Smooth muscle cell (in vitro differentiated cells): ENCODE measurements around the gene HBA1. TPM values are rescaled to one million over a fixed set of nuclear protein-coding genes. Genes with fewer than 3 reads are reported as not detected.
"Not testable (repeated sequence)": the region's sequence is repeated elsewhere in the genome, so short reads cannot be mapped to it uniquely, and the experiment has no call there.

Source experiments
- DNase-seq: peaks from one replicate; lab custom pipeline; 2025; ENCODE audit not compliant: unreplicated experiment; lab: John Stamatoyannopoulos, UW
- H2AFZ ChIP-seq: fragments of 200-600 bp; sonication (generic); 2 replicates; pipeline ENCODE4 v1.6.0; 2016; ENCODE audit warnings: antibody characterized with exemption, low read depth, mild to moderate bottlenecking
- H3F3A ChIP-seq: fragments of 200-600 bp; sonication (generic); 2 replicates; pipeline ENCODE4 v1.6.0; 2017; ENCODE audit warnings: antibody characterized with exemption, low read depth
- H3K27ac ChIP-seq: fragments of 200-600 bp; sonication (generic); 2 replicates; pipeline ENCODE4 v1.5.1; 2016; ENCODE audit warnings: low read depth, mild to moderate bottlenecking
- H3K27me3 ChIP-seq: fragments of 200-600 bp; sonication (generic); 2 replicates; pipeline ENCODE4 v1.6.1; 2016; ENCODE audit warnings: low read depth, mild to moderate bottlenecking
- H3K36me3 ChIP-seq: fragments of 200-600 bp; sonication (generic); 2 replicates; pipeline ENCODE4 v1.5.1; 2016; ENCODE audit warnings: low read depth
- H3K4me1 ChIP-seq: fragments of 200-600 bp; sonication (generic); 2 replicates; pipeline ENCODE4 v1.5.1; 2016; ENCODE audit warnings: low read depth
- H3K4me2 ChIP-seq: fragments of 200-600 bp; sonication (generic); 2 replicates; pipeline ENCODE4 v1.6.0; 2016; ENCODE audit warnings: mild to moderate bottlenecking
- H3K4me3 ChIP-seq: fragments of 200-600 bp; sonication (generic); 2 replicates; pipeline ENCODE4 v1.5.1; 2016; ENCODE audit warnings: mild to moderate bottlenecking
- H3K79me2 ChIP-seq: fragments of 200-600 bp; sonication (generic); 2 replicates; pipeline ENCODE4 v1.6.0; 2016; ENCODE audit warnings: low read depth, mild to moderate bottlenecking
- H3K9ac ChIP-seq: fragments of 200-600 bp; sonication (generic); 2 replicates; pipeline ENCODE4 v1.6.0; 2016; ENCODE audit warnings: low read depth
- H3K9me3 ChIP-seq: fragments of 200-600 bp; sonication (generic); replicated peaks from 2 replicates; pipeline ENCODE4 v1.5.1; 2016; ENCODE audit warnings: low read depth
- H4K20me1 ChIP-seq: fragments of 200-600 bp; sonication (generic); 2 replicates; pipeline ENCODE4 v1.6.0; 2016; ENCODE audit warnings: low read depth
- WGBS: methylation state at CpG from one replicate; pipeline ENCODE4 v1.1.7; 2016; ENCODE audit warnings: low lambda C conversion rate; 5-methylcytosine and 5-hydroxymethylcytosine counted together
- polyA plus RNA-seq: library from polyadenylated mRNA; unstranded; fragments of >200 nt; fragmentation: Nextera tagmentation; extraction: Ambion mirVana; gene quantifications from 2 replicates; pipeline ENCODE4 v1.2.1, GENCODE V29; 2016
- total RNA-seq: library from RNA; depleted of rRNA; stranded (reverse); fragments of >200 nt; gene quantifications from 2 replicates; pipeline ENCODE4 v1.2.3, GENCODE V29; 2014
- TF ChIP-seq, protein P1 (sequence below): fragments of 200-600 bp; sonication (generic); IDR thresholded peaks from 2 replicates; pipeline ENCODE4 v1.5.1; 2017; ENCODE audit warnings: borderline replicate concordance, mild to moderate bottlenecking, antibody characterized with exemption; ENCODE audit not compliant: insufficient read depth, poor library complexity, severe bottlenecking

Gene HBA1
- total RNA-seq, result not detected in 2 replicates
- polyA plus RNA-seq, result not detected in 2 replicates

DNA sequence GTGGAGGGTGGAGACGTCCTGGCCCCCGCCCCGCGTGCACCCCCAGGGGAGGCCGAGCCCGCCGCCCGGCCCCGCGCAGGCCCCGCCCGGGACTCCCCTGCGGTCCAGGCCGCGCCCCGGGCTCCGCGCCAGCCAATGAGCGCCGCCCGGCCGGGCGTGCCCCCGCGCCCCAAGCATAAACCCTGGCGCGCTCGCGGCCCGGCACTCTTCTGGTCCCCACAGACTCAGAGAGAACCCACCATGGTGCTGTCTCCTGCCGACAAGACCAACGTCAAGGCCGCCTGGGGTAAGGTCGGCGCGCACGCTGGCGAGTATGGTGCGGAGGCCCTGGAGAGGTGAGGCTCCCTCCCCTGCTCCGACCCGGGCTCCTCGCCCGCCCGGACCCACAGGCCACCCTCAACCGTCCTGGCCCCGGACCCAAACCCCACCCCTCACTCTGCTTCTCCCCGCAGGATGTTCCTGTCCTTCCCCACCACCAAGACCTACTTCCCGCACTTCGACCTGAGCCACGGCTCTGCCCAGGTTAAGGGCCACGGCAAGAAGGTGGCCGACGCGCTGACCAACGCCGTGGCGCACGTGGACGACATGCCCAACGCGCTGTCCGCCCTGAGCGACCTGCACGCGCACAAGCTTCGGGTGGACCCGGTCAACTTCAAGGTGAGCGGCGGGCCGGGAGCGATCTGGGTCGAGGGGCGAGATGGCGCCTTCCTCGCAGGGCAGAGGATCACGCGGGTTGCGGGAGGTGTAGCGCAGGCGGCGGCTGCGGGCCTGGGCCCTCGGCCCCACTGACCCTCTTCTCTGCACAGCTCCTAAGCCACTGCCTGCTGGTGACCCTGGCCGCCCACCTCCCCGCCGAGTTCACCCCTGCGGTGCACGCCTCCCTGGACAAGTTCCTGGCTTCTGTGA is at the start of gene HBA1:
TSS of gene HBA1 (plus strand) at position 204 of the 906 bp plus-strand sequence. CDS start at position 241, 37 bp downstream.
- H3K27me3 ChIP-seq, result peaks cover 65% of the 10 kb centered on the region
- not testable (repeated sequence) for H3K27ac ChIP-seq, H3F3A ChIP-seq, H3K9me3 ChIP-seq, H3K9ac ChIP-seq, H3K4me2 ChIP-seq, H2AFZ ChIP-seq, H3K4me1 ChIP-seq, H3K4me3 ChIP-seq, H3K79me2 ChIP-seq, H4K20me1 ChIP-seq, DNase-seq, H3K36me3 ChIP-seq
- 9% methylated on average over 39 of the region's 88 CpGs for WGBS

DNA sequence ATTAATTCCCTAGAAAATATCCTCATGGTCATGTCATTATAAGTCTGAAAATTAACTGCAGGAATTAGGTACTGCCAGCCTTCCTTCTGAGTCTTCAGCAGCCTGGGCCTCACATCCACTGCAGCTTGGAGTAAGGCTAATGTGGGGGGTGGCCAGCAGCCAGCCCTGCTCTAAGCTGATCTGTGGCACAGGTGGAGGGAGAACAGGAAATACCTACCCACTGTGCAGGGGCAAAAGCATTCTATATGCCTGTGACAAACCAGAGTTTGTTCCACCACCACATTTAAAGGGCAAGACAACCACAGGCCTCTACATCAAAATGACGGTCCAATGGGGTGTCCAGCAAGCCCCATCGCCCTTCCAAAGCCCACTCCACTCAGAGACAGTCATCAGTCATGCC is 47.4 kb upstream of the HBA1 start:
- no peaks in the 10 kb centered on the region for H3K36me3 ChIP-seq
- H3K27me3 ChIP-seq, result no peaks in the 10 kb centered on the region
- no peak overlapping the region for H2AFZ ChIP-seq
- DNase-seq, result no peak
- no peaks in the 10 kb centered on the region for H3K4me1 ChIP-seq
- H3K79me2 ChIP-seq, result peaks cover under 1% of the 10 kb centered on the region
- no peaks in the 10 kb centered on the region for H3F3A ChIP-seq
- H3K27ac ChIP-seq, result no peak overlapping the region
- 90% methylated on average over 2 of the region's 2 CpGs for WGBS
- no peak overlapping the region for H3K4me3 ChIP-seq
- H3K9ac ChIP-seq, result no peak overlapping the region
- H3K9me3 ChIP-seq, result no peaks in the 10 kb centered on the region
- peaks cover 84% of the 10 kb centered on the region for H4K20me1 ChIP-seq
- TF ChIP-seq, protein P1, sequence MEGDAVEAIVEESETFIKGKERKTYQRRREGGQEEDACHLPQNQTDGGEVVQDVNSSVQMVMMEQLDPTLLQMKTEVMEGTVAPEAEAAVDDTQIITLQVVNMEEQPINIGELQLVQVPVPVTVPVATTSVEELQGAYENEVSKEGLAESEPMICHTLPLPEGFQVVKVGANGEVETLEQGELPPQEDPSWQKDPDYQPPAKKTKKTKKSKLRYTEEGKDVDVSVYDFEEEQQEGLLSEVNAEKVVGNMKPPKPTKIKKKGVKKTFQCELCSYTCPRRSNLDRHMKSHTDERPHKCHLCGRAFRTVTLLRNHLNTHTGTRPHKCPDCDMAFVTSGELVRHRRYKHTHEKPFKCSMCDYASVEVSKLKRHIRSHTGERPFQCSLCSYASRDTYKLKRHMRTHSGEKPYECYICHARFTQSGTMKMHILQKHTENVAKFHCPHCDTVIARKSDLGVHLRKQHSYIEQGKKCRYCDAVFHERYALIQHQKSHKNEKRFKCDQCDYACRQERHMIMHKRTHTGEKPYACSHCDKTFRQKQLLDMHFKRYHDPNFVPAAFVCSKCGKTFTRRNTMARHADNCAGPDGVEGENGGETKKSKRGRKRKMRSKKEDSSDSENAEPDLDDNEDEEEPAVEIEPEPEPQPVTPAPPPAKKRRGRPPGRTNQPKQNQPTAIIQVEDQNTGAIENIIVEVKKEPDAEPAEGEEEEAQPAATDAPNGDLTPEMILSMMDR, result no peak
- H3K4me2 ChIP-seq, result no peak overlapping the region

DNA sequence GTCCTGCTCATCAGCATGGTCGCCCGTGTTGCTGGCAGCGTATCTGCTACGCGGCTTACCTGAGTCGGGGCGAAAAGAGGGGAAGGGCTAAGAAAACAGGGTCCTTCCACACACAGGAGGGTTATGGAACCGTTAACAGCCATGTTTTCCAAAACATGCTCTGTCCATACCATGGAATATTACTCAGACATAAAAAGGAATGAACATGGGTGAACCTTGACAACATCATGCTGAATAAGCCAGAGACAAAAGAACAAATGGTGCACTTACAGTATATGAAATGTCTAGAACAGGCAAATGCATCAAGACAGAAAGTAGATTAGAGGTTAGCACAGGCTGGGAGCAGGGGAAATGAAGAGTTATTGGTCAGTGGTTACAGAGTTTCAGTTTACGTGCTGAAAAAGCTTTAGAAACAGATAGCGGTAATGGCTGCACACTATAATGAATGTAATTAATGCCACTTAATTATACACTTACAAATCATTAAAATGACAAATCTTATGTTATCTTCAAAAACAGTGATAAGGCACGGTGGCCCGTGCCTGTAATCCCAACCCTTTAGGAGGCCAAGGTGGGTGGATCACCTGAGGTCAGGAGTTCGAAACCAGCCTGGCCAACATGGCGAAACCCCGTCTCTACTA is 45.8 kb upstream of the HBA1 start:
- WGBS, result 96% methylated on average over 15 of the region's 15 CpGs

DNA sequence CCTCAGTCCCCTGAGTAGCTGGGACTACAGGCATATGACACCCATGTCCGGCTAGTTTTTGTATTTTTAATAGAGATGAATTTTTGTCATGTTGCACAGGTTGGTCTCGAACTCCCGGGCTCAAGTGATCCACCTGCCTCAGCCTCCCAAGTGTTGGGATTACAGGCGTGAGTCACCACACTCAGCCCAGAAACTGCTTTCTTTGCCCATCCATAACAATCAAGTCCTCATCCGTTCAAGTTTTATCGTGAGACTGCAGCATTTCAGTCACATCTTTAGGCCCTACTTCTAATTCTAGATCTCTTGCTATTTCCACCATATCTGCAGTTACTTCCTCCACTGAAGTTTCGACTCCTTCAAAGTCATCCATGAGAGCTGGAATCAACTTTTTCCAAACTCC is 44.4 kb upstream of the HBA1 start:
- Histone ChIP-seq H3K36me3 (no peaks in the 10 kb centered on the region), H2AFZ (no peak overlapping the region), H3F3A (no peaks in the 10 kb centered on the region), H3K27ac (no peak overlapping the region), H3K79me2 (peaks cover 17% of the 10 kb centered on the region), H3K9me3 (no peaks in the 10 kb centered on the region), H3K9ac (no peak overlapping the region), H3K27me3 (no peaks in the 10 kb centered on the region), H3K4me1 (peaks cover under 1% of the 10 kb centered on the region), H3K4me2 (no peak overlapping the region), H3K4me3 (no peak overlapping the region), H4K20me1 (peaks cover 58% of the 10 kb centered on the region)
- WGBS, result 91% methylated on average over 7 of the region's 7 CpGs
- DNase-seq, result no peak
- TF ChIP-seq, protein P1, result no peak

More for the DNA sequence above, 45.8 kb upstream of the HBA1 start:
- Histone ChIP-seq H3K79me2 (peaks cover 8% of the 10 kb centered on the region), H3K4me3 (no peak overlapping the region), H3K27ac (no peak overlapping the region), H3K9ac (no peak overlapping the region), H4K20me1 (peaks cover 72% of the 10 kb centered on the region), H2AFZ (no peak overlapping the region), H3K9me3 (no peaks in the 10 kb centered on the region), H3K27me3 (no peaks in the 10 kb centered on the region), H3K4me1 (no peaks in the 10 kb centered on the region), H3K36me3 (no peaks in the 10 kb centered on the region), H3K4me2 (no peak overlapping the region), H3F3A (no peaks in the 10 kb centered on the region)
- TF ChIP-seq, protein P1, result no peak
- DNase-seq, result no peak
